Neural progenitor cell (in vitro differentiated cells): ENCODE measurements around the gene UHRF1.

Experiments used
- CTCF ChIP-seq: fragments of 200-600 bp; sonication (generic); IDR thresholded peaks from 2 replicates; pipeline ENCODE4 v1.5.1; 2017; ENCODE audit warnings: antibody characterized with exemption, mild to moderate bottlenecking
- EZH2phosphoT487 ChIP-seq: fragments of 200-600 bp; sonication (generic); IDR thresholded peaks from 2 replicates; pipeline ENCODE4 v1.6.1; 2017; ENCODE audit warnings: antibody characterized with exemption

GRCh38 chr19:4911314-4911713 is 2.0 kb downstream of the UHRF1 start:
- no peak for TF ChIP-seq CTCF
- no peak for TF ChIP-seq EZH2phosphoT487
